NCI-H2227 (cell line): ENCODE measurements around the gene SNAP47.
"Not testable (repeated sequence)": the region's sequence is repeated elsewhere in the genome, so short reads cannot be mapped to it uniquely, and the experiment has no call there.

Experiments used
- DNase-seq: peaks from one replicate; lab custom pipeline; 2025; ENCODE audit not compliant: unreplicated experiment; lab: John Stamatoyannopoulos, UW

The SNAP47 gene, protein sequence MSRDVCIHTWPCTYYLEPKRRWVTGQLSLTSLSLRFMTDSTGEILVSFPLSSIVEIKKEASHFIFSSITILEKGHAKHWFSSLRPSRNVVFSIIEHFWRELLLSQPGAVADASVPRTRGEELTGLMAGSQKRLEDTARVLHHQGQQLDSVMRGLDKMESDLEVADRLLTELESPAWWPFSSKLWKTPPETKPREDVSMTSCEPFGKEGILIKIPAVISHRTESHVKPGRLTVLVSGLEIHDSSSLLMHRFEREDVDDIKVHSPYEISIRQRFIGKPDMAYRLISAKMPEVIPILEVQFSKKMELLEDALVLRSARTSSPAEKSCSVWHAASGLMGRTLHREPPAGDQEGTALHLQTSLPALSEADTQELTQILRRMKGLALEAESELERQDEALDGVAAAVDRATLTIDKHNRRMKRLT

DNA sequence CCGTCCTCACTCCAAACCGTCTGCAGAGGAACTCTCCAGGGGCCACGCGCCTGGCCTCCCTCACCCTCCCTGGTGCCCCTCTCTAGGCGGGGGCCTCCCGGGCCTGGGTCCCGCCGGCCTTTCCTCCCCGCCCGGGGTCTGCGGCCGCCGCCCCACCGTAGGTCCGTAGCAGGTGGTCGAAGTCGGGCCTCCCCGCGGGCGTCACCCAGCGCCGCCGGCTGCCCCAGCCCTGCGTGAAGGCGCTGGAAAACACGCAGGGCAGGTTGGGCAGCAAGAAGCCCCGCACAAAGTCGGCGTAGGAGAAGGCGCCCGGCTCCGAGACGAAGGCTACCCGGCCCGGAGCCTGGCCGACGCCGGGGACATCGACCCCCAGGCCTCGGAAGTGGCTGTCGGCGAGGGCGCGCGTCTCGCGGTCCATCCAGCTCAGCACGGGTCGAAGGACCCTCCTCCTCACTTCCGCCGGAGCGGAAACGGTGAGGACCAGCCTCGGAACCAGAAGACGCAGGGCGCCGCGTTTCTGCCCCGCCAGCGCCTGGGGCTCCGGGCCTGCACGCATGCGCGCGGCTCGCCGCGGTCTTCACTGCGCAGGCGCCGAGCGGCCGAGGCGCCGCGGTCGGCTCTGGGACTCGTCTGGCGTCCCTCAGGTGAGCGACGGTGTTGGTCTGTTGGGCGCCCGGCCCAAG is at the start of gene SNAP47, which contains the start of gene JMJD4:
Gene SNAP47 (plus strand): TSS at position 580 of the 683 bp plus-strand sequence. CDS start 12,302 bp downstream, outside the sequence.
Gene JMJD4 (minus strand): TSS at position 447 of the 683 bp plus-strand sequence. CDS start 29 bp downstream, at position 418.
- peak; percentile 96 for DNase-seq

- no peak for DNase-seq
These were observed 49.4 kb upstream of the SNAP47 start for GRCh38 chr1:227685807-227686206.

- DNase-seq: no peak
These were observed 37.8 kb upstream of the SNAP47 start for GRCh38 chr1:227697321-227697864.

DNA sequence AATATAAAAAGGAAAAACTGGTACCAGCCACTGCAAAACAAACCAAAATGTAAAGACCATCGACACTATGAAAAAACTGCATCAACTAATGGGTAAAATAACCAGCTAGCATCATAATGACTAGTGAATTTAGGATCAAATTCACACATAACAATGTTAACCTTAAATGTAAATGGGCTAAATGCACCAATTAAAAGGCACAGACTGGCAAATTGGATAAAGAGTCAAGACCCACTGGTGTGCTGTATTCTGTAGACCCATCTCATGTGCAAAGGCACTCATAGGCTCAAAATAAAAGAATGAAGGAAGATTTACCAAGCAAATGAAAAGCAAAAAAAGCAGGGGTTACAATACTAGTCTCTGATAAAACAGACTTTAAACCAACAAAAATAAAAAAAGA is 33.6 kb upstream of the SNAP47 start:
- DNase-seq: not testable (repeated sequence)

DNA sequence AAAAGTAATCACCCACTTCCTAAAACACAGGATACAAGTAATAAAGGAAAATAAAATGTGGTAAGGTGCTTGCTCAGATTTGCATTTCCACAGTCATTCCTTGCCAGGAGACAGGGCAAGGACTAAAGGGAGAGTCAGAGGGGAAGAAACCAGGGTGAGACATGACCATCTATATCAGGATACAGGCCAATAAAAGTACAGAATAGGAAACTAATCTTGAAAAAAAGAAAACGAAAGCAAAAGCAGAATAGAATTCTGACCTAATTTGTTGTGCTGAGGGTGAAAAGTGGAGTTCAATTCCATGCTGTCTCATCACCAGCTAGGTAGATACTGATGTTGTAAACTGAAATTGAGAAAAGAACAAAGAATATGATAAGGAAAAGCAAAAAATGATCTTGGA is 27.4 kb upstream of the SNAP47 start:
- no peak for DNase-seq

GRCh38 chr1:227709451-227709850 is 25.8 kb upstream of the SNAP47 start:
- DNase-seq: no peak

- DNase-seq: not testable (repeated sequence)
These were observed 24.8 kb upstream of the SNAP47 start for GRCh38 chr1:227710474-227710873.

DNA sequence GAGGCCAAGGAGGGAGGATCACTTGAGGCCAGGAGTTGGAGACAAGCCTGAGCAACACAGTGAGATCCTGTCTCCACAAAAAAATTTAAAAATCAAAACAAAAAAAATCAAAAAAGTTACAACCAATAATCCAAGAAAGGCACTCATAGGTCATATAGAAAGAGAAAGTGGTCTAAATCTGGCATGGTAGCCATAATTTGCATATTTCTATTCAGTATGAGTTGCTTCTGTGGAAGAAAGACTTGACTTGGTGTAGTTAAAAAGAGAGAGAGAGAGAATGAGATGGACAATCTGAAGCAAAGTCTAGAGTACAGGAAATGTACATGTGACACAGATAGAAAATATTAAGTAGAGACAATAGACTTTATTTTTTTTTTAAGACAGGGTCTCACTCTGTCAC is 22.6 kb upstream of the SNAP47 start:
- DNase-seq: no peak

- no peak for DNase-seq
These were observed 16.3 kb upstream of the SNAP47 start for GRCh38 chr1:227718932-227719331.

DNA sequence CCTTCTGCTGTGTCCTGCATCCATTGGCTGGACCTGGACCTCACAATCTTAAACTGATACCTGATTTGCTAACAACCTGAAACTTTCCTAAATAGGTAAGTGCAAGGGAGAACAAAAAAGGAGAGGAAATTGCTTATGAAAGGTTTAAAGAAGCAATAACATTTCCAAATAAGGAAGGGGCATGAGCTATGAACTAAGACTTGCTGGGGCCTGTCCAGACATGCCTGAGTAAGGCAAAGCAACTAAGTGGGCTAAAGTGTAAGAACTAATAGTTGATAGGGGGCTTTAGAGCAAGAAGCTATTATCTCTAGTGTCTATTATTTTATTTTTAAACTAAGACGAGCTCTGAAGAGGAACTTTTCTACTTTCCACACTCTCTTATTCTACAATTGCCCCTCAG is 11.8 kb upstream of the SNAP47 start:
- DNase-seq: no peak

DNA sequence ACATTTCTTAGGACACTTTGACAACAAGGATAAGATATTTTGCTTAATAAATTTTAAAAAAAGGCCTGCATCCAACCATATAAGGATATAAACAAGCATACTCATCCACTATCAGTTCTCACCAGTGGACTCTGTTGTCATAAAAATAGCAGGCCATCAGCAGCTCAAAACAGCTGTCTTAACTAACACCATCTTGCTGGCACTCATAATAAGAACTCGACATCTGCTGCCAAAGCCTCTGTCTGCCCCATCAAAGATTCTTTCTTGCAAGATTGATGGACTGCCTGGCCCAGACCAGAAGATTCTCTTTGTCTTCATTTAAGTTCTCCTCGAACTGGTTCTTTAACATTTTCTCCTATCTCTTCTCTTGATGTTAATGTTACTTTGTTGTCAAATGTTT is 10.2 kb upstream of the SNAP47 start:
- DNase-seq: no peak

DNA sequence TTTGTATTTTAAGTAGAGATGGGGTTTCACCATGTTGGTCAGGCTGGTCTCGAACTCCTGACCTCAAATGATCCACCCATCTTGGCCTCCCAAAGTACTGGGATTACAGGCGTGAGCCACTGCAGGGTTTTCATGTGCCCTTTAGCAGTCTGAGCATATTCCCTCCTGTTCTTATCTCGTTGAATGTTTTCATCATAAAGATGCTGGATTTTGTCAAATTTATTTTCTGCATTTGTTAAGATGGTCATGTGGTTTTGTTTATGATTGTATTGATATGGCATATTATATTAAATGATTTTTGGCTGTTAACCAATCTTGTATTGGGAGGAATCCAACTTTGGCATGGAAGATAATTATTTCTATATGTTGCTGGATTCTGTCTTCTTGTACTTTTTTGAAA is 8.9 kb upstream of the SNAP47 start:
- DNase-seq: no peak

DNA sequence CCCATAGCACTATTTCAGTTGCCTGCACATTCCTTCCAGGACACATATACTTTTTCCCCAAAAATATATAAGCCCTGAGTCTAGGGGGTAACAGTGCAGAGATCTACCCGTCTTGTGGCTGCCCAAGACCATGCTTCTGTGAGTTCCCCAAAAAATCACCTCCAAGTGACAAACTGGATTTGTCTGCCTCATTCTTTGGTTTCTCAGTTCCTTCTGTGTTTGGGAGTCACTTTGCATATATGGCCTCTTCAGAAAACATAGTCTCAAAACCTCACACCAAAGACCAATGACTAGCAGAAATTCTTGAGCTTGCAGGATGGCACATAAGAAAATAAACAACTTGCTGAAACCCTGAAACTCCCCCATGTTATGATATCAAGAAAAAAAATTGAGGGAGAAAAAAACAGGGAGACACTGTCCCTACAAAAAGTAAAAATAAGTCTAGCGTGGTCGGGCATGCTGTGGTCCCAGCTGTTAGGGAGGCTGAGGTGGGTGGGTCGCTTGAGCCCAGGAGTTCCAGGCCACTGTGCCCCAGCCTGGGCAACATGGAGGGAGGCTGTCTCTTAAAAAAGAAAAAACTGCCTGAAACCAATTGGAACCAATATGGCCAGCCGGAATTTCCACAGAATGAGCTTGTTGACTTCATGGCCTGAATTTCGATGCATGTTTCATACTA is 8.2 kb upstream of the SNAP47 start:
- DNase-seq: no peak

DNA sequence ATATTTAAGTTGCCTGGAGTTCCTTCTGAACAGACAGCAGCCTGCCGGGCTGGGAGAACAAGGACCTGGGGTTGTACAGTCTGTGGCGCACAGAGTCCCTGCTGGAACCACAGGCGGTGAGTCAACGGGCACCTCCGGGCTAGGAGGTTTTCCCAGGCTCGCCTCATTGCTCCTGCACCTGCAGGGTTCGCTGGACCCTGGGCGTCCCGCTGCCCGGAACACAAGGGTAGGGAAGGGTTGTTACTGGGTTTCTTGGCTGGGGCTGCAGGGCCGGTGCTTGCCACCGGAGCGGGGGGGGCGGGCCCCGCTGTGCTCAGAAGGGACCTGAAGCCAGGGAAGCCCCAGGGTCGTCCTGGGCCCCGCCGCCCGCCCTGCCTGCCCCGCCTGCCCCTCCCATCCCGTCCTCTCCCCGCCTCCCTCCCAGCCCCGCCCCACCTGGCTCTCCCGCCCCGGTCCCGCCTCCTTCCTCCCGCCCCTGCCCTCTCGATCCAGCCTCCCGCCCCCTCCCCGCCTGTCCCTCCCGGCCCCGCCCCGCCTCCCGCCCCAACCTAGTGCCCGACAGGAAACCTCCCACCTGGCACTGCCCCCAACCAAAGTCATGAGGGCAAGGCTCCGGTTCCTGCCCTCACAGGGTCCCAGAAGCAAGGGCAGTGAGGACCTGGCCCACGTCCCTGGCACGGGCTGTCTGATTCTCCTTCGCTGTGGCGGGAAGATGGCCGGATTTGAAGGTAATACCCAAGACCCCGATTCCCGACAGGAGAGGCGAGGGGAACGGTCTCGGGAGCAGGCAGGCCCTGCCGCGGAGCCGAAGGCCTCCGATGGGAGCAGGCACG is 7.0 kb upstream of the SNAP47 start:
- peak; percentile 76 for DNase-seq

DNA sequence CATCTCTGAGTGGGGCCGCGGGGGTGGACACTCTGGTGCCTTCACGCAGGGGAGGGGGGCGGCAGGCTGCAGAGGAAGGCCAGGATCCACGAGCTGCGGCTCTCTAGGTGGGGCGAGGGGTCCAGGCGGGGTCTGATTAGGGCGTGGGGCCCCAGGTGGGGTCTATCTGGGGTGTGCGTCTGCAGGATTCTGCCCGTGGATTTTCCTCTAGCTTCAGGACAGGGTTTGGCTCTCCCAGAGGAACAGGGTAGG is 6.4 kb upstream of the SNAP47 start:
- no peak for DNase-seq

DNA sequence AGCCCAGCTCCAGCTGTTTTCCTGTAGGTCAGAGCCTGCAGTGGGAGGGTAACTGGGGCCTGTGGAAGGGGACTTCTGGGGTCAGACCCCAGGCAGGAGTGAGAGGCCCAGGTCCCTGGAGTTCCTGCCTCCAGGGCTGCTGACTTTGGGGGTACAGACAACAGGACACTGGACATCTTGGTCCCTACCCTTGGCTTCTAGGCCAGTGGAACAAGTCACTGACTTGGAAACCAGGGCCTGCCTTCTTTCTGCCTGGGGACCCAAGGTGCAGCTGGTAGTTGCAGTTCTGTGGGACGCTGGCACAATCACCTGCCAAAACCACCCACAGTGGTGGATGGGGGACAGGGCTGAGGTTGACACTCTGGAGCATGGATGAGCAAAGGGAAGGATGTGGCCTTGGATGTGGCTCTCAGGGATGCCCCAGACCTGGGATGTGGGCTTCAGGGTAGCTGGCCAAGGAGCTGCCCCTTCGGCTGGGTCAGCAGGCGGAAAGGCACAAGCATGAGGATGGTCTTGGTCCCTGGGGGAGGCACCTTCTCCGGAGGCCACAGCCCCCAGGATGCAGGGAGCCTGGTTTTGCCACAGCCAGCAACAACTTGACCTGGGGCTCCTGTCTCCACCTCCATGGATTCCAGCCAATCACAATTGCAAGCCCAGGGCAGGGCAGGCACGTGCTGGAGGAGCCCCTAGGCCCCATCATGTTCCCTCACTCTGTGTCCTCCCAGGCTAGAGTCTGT is 5.9 kb upstream of the SNAP47 start:
- DNase-seq: no peak

DNA sequence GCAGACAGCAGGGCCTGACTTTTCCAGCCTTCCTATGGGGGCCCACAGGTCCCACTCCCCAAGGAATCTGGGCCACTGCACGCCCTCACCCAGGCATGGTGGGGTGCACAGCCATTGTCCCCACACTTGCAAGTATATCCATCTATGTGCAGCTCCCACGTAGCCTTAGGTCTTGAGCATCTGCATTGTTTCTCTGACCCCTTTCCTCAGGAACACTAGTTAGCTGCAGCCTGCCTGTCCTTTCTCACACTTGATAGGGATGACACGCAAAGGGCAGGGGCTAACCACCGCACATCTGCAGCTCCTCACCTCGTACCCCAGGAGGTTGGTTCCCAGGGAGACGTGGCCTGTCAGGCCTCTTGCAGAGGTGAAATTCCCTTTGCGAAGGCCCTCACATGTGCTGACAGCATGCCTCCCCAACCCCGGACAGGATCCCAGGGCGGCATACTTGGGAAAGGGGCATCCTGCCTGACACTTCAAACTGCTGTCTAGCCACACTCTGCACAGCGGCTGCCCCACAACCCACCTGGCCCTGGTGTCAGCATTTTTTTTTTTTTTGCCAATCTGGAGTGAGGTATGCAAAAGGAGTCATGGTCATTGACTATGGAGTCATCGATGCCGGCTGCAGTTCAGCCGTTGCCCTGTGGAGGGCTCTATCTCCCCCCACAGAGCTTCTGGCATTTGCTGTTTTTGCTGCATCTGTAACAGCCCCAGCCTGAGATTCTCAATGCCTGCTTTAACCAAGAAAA is 5.2 kb upstream of the SNAP47 start:
- DNase-seq: peak; percentile 62

DNA sequence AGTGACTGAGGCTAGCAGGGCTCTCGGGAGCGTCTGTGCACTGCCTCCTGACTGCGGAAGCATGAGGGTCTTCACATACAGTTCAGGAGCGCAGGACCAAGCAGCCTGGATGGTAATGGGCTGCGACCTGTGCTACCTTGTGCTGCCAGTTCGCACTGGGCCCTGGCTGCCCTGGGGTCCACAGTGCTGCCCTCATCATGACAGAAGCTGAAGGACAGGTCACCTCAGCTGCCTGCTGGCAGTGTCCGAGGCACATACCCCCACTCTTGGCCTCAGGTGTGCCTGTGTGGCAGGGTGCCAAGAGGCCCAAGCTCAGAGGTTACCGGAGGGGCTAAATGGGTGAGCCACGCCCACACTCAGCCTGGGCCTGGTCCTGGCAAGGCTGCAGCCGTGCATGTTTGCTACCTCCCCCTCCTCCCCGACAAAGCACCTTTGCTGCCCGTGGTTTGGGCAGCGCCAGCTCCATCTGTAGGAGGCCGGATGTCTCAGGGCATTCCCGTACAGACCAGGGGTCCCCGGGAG is 4.5 kb upstream of the SNAP47 start:
- no peak for DNase-seq

- no peak for DNase-seq
These were observed 4.0 kb upstream of the SNAP47 start for GRCh38 chr1:227731241-227731677.
